ENCODE measurements around the gene EDNRA. TPM values are rescaled to one million over a fixed set of nuclear protein-coding genes. Genes with fewer than 3 reads are reported as not detected.

The EDNRA gene
- total RNA-seq, 1 experiment from 2014 or later: 2.5 TPM

DNA sequence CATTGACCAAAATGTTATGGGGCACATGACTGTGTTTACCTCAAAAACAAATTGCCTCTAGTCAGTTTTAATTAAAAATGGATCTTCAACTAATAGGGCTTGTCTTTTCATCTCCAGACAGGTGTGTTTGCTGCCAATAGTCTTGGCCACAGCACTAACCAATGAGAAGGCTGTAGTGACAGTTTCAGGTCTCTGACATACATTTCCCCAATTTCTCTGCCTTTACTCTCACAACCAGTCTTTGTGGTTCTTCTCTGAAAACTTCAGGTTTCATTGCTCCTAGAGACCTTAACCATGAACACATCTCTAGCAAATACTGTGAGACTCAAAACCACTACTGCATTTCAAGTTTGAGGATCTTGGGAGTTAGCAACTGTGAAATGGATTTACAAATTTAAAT, 3.5 kb upstream of the EDNRA start:
- ATAC-seq (no peak), DNase-seq (ENCODE audit: low spot score) (no peak)
- peaks cover 1% of the 10 kb centered on the region; the same call in 1 of the 2 replicates for H3K36me3 Mint-ChIP-seq
- POLR2A ChIA-PET: no interaction called here
- TF ChIP-seq NFYB (CRISPR knock-in tag; conservative IDR thresholded peaks at IDR 0.05; ENCODE audit: low read depth) (no peak), CREM (CRISPR knock-in tag; IDR thresholded peaks at IDR 0.05) (no peak)
- TF ChIP-seq, protein P1, sequence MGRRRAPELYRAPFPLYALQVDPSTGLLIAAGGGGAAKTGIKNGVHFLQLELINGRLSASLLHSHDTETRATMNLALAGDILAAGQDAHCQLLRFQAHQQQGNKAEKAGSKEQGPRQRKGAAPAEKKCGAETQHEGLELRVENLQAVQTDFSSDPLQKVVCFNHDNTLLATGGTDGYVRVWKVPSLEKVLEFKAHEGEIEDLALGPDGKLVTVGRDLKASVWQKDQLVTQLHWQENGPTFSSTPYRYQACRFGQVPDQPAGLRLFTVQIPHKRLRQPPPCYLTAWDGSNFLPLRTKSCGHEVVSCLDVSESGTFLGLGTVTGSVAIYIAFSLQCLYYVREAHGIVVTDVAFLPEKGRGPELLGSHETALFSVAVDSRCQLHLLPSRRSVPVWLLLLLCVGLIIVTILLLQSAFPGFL (CRISPR knock-in tag; IDR thresholded peaks at IDR 0.05; ENCODE audit: borderline replicate concordance): no peak
- no peak overlapping the region for H3K27ac Mint-ChIP-seq
- H3K4me3 Mint-ChIP-seq: no peak overlapping the region
- peaks cover 20% of the 10 kb centered on the region for H3K9me3 Mint-ChIP-seq
- H3K27me3 Mint-ChIP-seq (ENCODE audit: low read depth): peaks cover 33% of the 10 kb centered on the region
- CTCF ChIA-PET: interaction anchor here (1.0 kb wide), 1 partner anchor 389 kb away, joined by 3 read pairs; no protein-coding TSS in a partner anchor
- peaks cover 8% of the 10 kb centered on the region; the same call in 1 of the 2 replicates for H3K4me1 Mint-ChIP-seq

DNA sequence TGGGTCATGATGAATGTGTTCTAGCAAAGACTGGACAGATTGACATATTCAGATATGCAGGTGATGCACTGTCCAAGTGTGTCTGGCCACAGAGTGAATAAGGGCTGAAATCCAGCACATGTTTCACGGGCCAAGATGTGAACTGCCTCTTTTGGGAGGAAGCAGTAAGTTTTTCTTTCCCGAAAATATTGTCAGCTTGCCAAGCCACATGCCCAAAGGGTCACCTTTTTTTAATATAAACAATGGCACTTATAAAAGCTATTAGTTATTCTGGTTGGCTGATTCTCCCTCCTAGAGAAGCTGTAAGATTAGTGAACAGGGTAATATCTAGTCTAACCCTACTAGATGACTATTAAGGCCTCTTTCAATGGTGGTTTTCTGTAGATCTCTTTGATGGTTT, 1.5 kb upstream of the EDNRA start:
- CTCF ChIA-PET: no interaction called here

DNA sequence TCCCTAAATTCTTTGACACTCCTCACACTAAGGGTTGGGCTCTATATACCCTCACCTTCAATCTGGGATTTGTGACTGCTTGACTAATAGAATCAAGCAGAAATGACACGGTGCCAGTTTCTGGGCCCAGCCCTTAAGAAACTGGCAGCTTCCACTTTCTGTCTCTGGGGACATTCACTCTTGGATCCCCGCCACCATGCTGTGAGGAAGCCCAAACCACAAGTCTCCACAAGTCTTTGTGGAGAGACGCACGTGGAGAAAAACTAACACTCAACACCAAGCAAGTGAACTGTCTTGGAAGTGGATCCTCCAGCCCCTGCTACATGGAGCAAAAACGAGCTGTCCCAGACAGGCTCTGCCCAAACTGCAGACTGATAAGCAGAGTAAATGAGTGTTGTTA, 1.1 kb upstream of the EDNRA start:
- Mint-ChIP-seq H3K4me1 (peaks cover 10% of the 10 kb centered on the region; the same call in 1 of the 2 replicates), H3K9me3 (no peaks in the 10 kb centered on the region), H3K4me3 (0 out of 2 replicates have a peak overlapping the region, but pooled peaks have one; percentile 90), H3K27ac (no peak overlapping the region), H3K36me3 (no peaks in the 10 kb centered on the region), H3K27me3 (ENCODE audit: low read depth) (peaks cover 37% of the 10 kb centered on the region)
- CTCF ChIA-PET: interaction anchor here (1.9 to 2.1 kb wide), 2 partner anchors 111 to 319 kb away, joined by 5 to 7 read pairs; no protein-coding TSS in a partner anchor
- POLR2A ChIA-PET: no interaction called here
- DNase-seq (ENCODE audit: low spot score): no peak
- ATAC-seq: no peak
- TF ChIP-seq ATF3 (CRISPR knock-in tag; conservative IDR thresholded peaks at IDR 0.05) (no peak), MYBL2 (CRISPR knock-in tag; IDR thresholded peaks at IDR 0.05) (no peak), MXD4 (CRISPR knock-in tag; IDR thresholded peaks at IDR 0.05; ENCODE audit: borderline replicate concordance) (no peak), JAZF1 (CRISPR knock-in tag; IDR thresholded peaks at IDR 0.05) (no peak), OVOL2 (CRISPR knock-in tag; IDR thresholded peaks at IDR 0.05; ENCODE audit: borderline replicate concordance) (no peak)
- TF ChIP-seq, protein P2, sequence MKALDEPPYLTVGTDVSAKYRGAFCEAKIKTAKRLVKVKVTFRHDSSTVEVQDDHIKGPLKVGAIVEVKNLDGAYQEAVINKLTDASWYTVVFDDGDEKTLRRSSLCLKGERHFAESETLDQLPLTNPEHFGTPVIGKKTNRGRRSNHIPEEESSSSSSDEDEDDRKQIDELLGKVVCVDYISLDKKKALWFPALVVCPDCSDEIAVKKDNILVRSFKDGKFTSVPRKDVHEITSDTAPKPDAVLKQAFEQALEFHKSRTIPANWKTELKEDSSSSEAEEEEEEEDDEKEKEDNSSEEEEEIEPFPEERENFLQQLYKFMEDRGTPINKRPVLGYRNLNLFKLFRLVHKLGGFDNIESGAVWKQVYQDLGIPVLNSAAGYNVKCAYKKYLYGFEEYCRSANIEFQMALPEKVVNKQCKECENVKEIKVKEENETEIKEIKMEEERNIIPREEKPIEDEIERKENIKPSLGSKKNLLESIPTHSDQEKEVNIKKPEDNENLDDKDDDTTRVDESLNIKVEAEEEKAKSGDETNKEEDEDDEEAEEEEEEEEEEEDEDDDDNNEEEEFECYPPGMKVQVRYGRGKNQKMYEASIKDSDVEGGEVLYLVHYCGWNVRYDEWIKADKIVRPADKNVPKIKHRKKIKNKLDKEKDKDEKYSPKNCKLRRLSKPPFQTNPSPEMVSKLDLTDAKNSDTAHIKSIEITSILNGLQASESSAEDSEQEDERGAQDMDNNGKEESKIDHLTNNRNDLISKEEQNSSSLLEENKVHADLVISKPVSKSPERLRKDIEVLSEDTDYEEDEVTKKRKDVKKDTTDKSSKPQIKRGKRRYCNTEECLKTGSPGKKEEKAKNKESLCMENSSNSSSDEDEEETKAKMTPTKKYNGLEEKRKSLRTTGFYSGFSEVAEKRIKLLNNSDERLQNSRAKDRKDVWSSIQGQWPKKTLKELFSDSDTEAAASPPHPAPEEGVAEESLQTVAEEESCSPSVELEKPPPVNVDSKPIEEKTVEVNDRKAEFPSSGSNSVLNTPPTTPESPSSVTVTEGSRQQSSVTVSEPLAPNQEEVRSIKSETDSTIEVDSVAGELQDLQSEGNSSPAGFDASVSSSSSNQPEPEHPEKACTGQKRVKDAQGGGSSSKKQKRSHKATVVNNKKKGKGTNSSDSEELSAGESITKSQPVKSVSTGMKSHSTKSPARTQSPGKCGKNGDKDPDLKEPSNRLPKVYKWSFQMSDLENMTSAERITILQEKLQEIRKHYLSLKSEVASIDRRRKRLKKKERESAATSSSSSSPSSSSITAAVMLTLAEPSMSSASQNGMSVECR (CRISPR knock-in tag; IDR thresholded peaks at IDR 0.05; ENCODE audit: borderline replicate concordance): no peak
- TF ChIP-seq, protein P1 (CRISPR knock-in tag; IDR thresholded peaks at IDR 0.05; ENCODE audit: borderline replicate concordance): no peak
- TF ChIP-seq, protein P3, sequence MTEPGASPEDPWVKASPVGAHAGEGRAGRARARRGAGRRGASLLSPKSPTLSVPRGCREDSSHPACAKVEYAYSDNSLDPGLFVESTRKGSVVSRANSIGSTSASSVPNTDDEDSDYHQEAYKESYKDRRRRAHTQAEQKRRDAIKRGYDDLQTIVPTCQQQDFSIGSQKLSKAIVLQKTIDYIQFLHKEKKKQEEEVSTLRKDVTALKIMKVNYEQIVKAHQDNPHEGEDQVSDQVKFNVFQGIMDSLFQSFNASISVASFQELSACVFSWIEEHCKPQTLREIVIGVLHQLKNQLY (CRISPR knock-in tag; IDR thresholded peaks at IDR 0.05): no peak

More for the DNA sequence above, 1.5 kb upstream of the EDNRA start:
- DNase-seq (ENCODE audit: low spot score) (no peak), ATAC-seq (no peak)
- peaks cover 10% of the 10 kb centered on the region; the same call in 1 of the 2 replicates for H3K4me1 Mint-ChIP-seq
- H3K36me3 Mint-ChIP-seq: no peaks in the 10 kb centered on the region
- H3K27ac Mint-ChIP-seq: no peak overlapping the region
- H3K4me3 Mint-ChIP-seq: no peak overlapping the region
- H3K27me3 Mint-ChIP-seq (ENCODE audit: low read depth): peaks cover 38% of the 10 kb centered on the region
- no peak for TF ChIP-seq SMAD4 (CRISPR knock-in tag; IDR thresholded peaks at IDR 0.05)
- TF ChIP-seq ZNF317 (CRISPR knock-in tag; IDR thresholded peaks at IDR 0.05; ENCODE audit: borderline replicate concordance, low read depth): no peak
- no peak for TF ChIP-seq GRHL2 (CRISPR knock-in tag; IDR thresholded peaks at IDR 0.05; ENCODE audit: insufficient replicate concordance, severe bottlenecking)
- TF ChIP-seq ZNF281 (CRISPR knock-in tag; IDR thresholded peaks at IDR 0.05): no peak
- H3K9me3 Mint-ChIP-seq: peaks cover 1% of the 10 kb centered on the region
- POLR2A ChIA-PET: no interaction called here

Measured in WTC11 (cell line).